Measurements from ENCODE around the gene GGT5.

DNA sequence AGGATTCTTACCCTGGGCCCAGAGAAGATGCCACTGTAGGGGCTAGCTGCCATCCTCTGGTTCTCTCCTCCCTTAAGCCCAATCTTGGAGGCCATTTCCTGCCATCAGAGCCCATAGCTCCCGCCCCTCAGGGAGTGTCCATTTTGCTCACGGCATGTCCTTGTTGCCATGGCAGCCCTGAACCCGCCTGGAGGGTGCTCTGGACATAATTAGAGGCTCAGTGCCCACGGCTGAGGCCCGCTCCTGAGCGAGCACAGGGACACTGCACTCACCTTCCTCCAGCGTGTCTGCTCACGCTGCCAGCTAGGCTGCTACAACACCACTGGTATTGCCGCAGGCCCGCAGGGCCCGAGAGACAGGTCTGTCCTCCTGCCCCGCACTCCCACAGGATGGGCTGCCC, 74.7 kb downstream of the GGT5 start:
- TF ChIP-seq CTCF (IDR thresholded peaks at IDR 0.05 in 4 of 5, conservative IDR thresholded peaks at IDR 0.05 in 1 of 5) (no peak), POLR2A (IDR thresholded peaks at IDR 0.05) (no peak)
